Calu3 (cell line): ENCODE results near the gene TENT4A. TPM values are rescaled to one million over a fixed set of nuclear protein-coding genes. Genes with fewer than 3 reads are reported as not detected.

Experiments
- BruUV-seq: library from RNA; stranded (reverse); fragments of 400-500 nt; replicated peaks from 2 replicates; lab custom pipeline; 2021; lab: Mats Ljungman, UMichigan
- CTCF ChIA-PET: fragments of 300-600 bp; sonication (Branson Sonifier 250); formaldehyde crosslinking; loops from one replicate; lab custom pipeline; 2022; ENCODE audit warnings: antibody characterized with exemption; lab: Charles Lee
- DNase-seq: peaks from one replicate; pipeline ENCODE4 v3.0.0; 2022
- H3K27ac Mint-ChIP-seq: one replicate; pipeline ENCODE4 v1.8.0; 2022; ENCODE audit warnings: mixed read lengths; ENCODE audit not compliant: unreplicated experiment
- H3K27me3 Mint-ChIP-seq: one replicate; pipeline ENCODE4 v1.8.0; 2022; ENCODE audit warnings: mixed read lengths; ENCODE audit not compliant: unreplicated experiment
- H3K36me3 Mint-ChIP-seq: one replicate; pipeline ENCODE4 v1.8.0; 2022; ENCODE audit warnings: mild to moderate bottlenecking, moderate library complexity, mixed read lengths; ENCODE audit not compliant: insufficient read depth, unreplicated experiment
- H3K4me1 Mint-ChIP-seq: one replicate; pipeline ENCODE4 v1.8.0; 2022; ENCODE audit warnings: mild to moderate bottlenecking, low read depth, mixed read lengths; ENCODE audit not compliant: unreplicated experiment
- H3K4me3 Mint-ChIP-seq: one replicate; pipeline ENCODE4 v1.8.0; 2022; ENCODE audit warnings: mild to moderate bottlenecking, low read depth, moderate library complexity, mixed read lengths; ENCODE audit not compliant: unreplicated experiment
- H3K9me3 Mint-ChIP-seq: one replicate; pipeline ENCODE4 v1.8.0; 2022; ENCODE audit warnings: low read depth, mixed read lengths; ENCODE audit not compliant: unreplicated experiment
- CTCF ChIP-seq: fragments of 200-600 bp; IDR thresholded peaks from one replicate; pipeline ENCODE4 v1.8.0; 2022; ENCODE audit warnings: antibody characterized with exemption; ENCODE audit not compliant: unreplicated experiment
- intact Hi-C: fragments of 100-400 bp; cut with micrococcal nuclease; formaldehyde crosslinking; loops from one replicate; pipeline ENCODE4 v1.10.0; 2022; ENCODE audit not compliant: unreplicated experiment
- total RNA-seq: library from RNA; stranded (reverse); gene quantifications from 2 replicates; pipeline ENCODE4 v1.2.3, GENCODE V29; 2022

Gene TENT4A
- total RNA-seq, 1 experiment from 2014 or later: 39.9 TPM

GRCh38 chr5:6712577-6713273 is 507 bp upstream of the TENT4A start:
- Mint-ChIP-seq H3K4me1 (peaks cover 30% of the 10 kb centered on the region), H3K4me3 (peak overlapping the region; percentile 79), H3K27ac (peak overlapping the region; percentile 69), H3K27me3 (no peaks in the 10 kb centered on the region), H3K36me3 (peaks cover 35% of the 10 kb centered on the region), H3K9me3 (no peaks in the 10 kb centered on the region)
- intact Hi-C loops: loop anchor here (2.0 kb wide), 1 partner anchor 80 kb away; the partner anchor contains the start of genes NSUN2 and SRD5A1
- TF ChIP-seq CTCF: no peak
- peak; percentile 97 for DNase-seq
- BruUV-seq: no TSS peak
- CTCF ChIA-PET: interaction anchor here (0.6 to 0.9 kb wide), 2 partner anchors 80 to 163 kb away, joined by 3 to 7 read pairs; partner anchors contain the start of genes NSUN2 and SRD5A1

- no peak for TF ChIP-seq CTCF
- no peaks in the 10 kb centered on the region for H3K27me3 Mint-ChIP-seq
- peak overlapping the region; percentile 78 for H3K4me3 Mint-ChIP-seq
- DNase-seq: peak; percentile 37
- intact Hi-C loops: no loop called here
- H3K27ac Mint-ChIP-seq: no peak overlapping the region
- no TSS peak for BruUV-seq
- CTCF ChIA-PET: no interaction called here
- H3K36me3 Mint-ChIP-seq: peaks cover 35% of the 10 kb centered on the region
- no peaks in the 10 kb centered on the region for H3K9me3 Mint-ChIP-seq
- H3K4me1 Mint-ChIP-seq: peaks cover 47% of the 10 kb centered on the region
Observed at GRCh38 chr5:6714226-6715041, 1.2 kb downstream of the TENT4A start.

- H3K9me3 Mint-ChIP-seq: no peaks in the 10 kb centered on the region
- BruUV-seq: TSS peak; percentile 58
- H3K27me3 Mint-ChIP-seq: no peaks in the 10 kb centered on the region
- peak overlapping the region; percentile 78 for H3K4me3 Mint-ChIP-seq
- no peak for DNase-seq
- TF ChIP-seq CTCF: no peak
- peaks cover 49% of the 10 kb centered on the region for H3K4me1 Mint-ChIP-seq
- H3K27ac Mint-ChIP-seq: peak overlapping the region; percentile 62
- intact Hi-C loops: no loop called here
- CTCF ChIA-PET: no interaction called here
- H3K36me3 Mint-ChIP-seq: peaks cover 35% of the 10 kb centered on the region
Observed at GRCh38 chr5:6715271-6715670, 2.0 kb downstream of the TENT4A start.

- peak overlapping the region; percentile 62 for H3K27ac Mint-ChIP-seq
- intact Hi-C loops: no loop called here
- H3K27me3 Mint-ChIP-seq: no peaks in the 10 kb centered on the region
- no peak for DNase-seq
- peak overlapping the region; percentile 78 for H3K4me3 Mint-ChIP-seq
- no TSS peak for BruUV-seq
- H3K36me3 Mint-ChIP-seq: peaks cover 35% of the 10 kb centered on the region
- no peaks in the 10 kb centered on the region for H3K9me3 Mint-ChIP-seq
- no peak for TF ChIP-seq CTCF
- peaks cover 47% of the 10 kb centered on the region for H3K4me1 Mint-ChIP-seq
- CTCF ChIA-PET: no interaction called here
Observed at GRCh38 chr5:6715758-6716628, 2.8 kb downstream of the TENT4A start.
